GM12865 (cell line): ENCODE measurements around the gene MFSD1.
"Not testable (repeated sequence)": the region's sequence is repeated elsewhere in the genome, so short reads cannot be mapped to it uniquely, and the experiment has no call there.

Experiments
- DNase-seq: peaks from one replicate; pipeline ENCODE4 v3.0.0; 2010; ENCODE audit warnings: low read depth
- H3K4me3 ChIP-seq: 2 replicates; pipeline ENCODE4 v1.5.1; 2011; ENCODE audit warnings: mild to moderate bottlenecking, low read depth, low read length, control low read depth
- TF ChIP-seq, protein P1 (sequence below): IDR thresholded peaks from 2 replicates; pipeline ENCODE4 v1.5.1; 2011; ENCODE audit warnings: low read length, control low read depth, low read depth, inconsistent platforms; ENCODE audit not compliant: insufficient read depth; ENCODE audit errors: missing control alignments

The MFSD1 gene

DNA sequence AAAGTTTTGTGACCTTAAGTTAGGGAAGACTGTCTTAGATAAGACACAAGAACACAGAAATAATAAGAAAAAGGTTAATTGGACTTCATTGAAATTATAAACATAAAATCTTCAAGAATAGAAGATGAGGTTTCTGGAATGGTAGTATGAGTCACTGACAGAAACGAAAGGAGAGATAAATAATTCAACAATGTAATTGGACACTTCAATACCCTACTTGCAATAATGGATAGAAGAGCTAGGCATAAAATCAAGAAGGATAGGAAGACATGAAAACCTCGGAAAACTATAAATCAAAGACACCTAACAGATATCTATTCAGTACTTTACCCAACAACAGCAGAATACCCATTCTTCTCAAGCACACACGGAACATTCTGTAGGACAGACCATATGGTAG, 15.9 kb upstream of the MFSD1 start:
- H3K4me3 ChIP-seq: no peak overlapping the region
- DNase-seq: no peak
- TF ChIP-seq, protein P1, sequence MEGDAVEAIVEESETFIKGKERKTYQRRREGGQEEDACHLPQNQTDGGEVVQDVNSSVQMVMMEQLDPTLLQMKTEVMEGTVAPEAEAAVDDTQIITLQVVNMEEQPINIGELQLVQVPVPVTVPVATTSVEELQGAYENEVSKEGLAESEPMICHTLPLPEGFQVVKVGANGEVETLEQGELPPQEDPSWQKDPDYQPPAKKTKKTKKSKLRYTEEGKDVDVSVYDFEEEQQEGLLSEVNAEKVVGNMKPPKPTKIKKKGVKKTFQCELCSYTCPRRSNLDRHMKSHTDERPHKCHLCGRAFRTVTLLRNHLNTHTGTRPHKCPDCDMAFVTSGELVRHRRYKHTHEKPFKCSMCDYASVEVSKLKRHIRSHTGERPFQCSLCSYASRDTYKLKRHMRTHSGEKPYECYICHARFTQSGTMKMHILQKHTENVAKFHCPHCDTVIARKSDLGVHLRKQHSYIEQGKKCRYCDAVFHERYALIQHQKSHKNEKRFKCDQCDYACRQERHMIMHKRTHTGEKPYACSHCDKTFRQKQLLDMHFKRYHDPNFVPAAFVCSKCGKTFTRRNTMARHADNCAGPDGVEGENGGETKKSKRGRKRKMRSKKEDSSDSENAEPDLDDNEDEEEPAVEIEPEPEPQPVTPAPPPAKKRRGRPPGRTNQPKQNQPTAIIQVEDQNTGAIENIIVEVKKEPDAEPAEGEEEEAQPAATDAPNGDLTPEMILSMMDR: no peak

GRCh38 chr3:158788446-158788845, 13.4 kb upstream of the MFSD1 start:
- no peak overlapping the region for H3K4me3 ChIP-seq
- DNase-seq: no peak
- TF ChIP-seq, protein P1: no peak

DNA sequence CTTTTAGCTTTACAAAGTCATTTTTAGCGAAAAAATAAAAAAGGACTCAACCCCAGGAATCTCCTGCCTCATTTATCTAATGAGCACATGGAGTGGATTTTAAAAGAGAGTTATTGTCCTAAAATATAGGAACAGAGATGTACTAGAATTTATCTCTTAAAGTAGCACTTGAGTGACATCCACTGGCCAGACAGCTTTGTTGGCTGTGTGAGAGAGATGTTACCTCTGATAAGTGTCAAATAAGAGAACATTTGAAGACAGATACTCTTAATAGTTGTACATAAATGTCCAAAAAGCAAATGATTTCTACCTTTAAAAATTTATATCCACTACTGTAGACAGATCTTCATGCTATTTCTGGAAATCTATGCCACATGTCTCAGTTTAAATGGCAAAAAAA, 12.3 kb upstream of the MFSD1 start:
- TF ChIP-seq, protein P1: peak; percentile 10
- H3K4me3 ChIP-seq: no peak overlapping the region
- peak; percentile 14 for DNase-seq

DNA sequence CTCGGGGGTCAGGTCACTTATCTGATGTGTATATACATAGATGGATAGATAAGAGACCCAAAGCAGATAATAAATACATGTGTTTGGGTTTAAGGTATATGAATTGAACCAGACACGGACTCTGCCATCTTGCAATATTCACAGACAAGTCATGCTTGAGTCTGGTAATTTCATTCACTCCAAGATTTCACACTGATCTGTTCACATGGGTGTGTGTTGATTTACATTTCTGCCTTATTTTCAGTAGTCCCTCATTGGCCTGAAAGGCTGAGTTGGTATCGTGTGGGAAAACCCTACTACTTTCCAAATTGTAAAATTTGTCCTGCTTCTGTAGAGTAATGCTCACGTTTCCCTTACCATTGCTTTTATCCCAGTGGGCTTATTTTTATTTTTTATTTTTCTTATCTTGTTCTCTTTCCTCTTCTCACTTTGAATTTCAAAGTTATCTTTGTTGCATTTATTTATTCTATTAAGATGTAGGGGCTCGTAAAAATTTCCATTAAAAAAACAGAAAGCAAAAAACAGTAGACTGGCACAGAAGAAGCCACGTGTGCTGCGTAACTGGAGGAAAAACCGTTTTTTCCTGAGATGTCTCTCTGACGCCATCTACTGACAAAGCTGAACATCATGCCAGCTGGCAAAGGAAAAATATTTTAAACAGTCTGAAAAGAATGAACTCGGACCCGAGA, 10.8 kb upstream of the MFSD1 start:
- no peak overlapping the region for H3K4me3 ChIP-seq
- TF ChIP-seq, protein P1: peak; percentile 74
- peak; percentile 69 for DNase-seq

DNA sequence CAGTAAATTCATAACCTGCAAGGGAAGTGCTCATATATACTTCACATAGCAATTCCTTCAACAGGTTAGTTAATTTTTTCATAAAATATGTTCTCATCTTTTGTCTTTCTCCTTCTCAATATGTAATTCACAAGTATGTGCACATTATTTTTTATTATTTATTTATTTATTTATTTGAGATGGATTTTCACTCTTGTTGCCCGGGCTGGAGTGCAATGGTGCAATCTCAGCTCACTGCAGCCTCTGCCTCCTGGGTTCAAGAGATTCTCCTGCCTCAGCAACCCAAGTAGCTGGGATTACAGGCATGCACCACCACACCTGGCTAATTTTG, 10.3 kb upstream of the MFSD1 start:
- H3K4me3 ChIP-seq, DNase-seq: not testable (repeated sequence)

DNA sequence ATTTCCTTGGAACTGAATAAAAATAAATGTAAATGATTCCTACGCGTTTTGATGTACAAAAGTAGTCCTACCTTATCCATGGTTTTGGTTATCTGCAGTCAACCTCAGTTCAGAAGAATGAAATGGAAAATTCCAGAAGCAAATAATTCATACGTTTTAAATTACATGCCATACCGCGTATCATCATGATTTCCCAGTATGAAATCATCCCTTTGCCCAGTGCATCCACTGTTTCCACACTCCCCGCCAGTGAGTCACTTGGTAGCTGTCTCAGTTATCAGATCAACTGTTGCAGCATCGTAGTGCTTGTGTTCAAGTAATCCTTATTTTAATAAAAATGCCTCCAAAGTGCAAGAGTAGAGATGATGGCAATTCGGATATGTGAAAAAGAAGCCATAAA, 9.1 kb upstream of the MFSD1 start:
- DNase-seq: no peak
- TF ChIP-seq, protein P1: no peak
- no peak overlapping the region for H3K4me3 ChIP-seq

DNA sequence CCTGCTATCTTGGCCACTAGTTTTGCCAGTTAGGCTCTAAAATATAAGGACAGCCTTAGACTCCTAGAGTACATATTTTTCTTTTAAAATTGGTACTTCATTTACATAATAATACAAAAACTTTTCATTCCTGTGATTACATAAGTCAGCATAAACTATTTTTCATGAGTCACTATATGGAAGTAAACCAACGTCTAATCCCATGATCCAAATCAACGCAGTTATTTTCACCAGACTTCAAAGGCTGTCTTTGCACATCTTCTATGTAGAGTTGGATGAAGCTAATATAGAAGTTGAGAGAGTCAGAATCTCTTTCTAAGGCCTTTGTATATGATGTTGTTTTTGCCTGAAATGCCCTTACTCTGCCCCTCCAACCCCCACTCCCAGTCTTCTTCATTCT, 7.6 kb upstream of the MFSD1 start:
- no peak overlapping the region for H3K4me3 ChIP-seq
- no peak for DNase-seq
- TF ChIP-seq, protein P1: no peak
